Type B pancreatic cell (in vitro differentiated cells): ENCODE data around the gene LARGE1. TPM values are rescaled to one million over a fixed set of nuclear protein-coding genes. Genes with fewer than 3 reads are reported as not detected.

Experiments
- DNase-seq: peaks from one replicate; pipeline ENCODE4 v3.0.0; 2021; ENCODE audit warnings: mixed read lengths; ENCODE audit not compliant: unreplicated experiment; ENCODE audit errors: extremely low spot score
- H3K27ac Mint-ChIP-seq: 2 replicates; pipeline ENCODE4 v1.8.0; 2021; ENCODE audit warnings: mild to moderate bottlenecking, mixed read lengths
- H3K27me3 Mint-ChIP-seq: 2 replicates; pipeline ENCODE4 v1.8.0; 2021; ENCODE audit warnings: mixed read lengths
- H3K36me3 Mint-ChIP-seq: 2 replicates; pipeline ENCODE4 v1.8.0; 2021; ENCODE audit warnings: mixed read lengths
- H3K4me1 Mint-ChIP-seq: one replicate; pipeline ENCODE4 v1.8.0; 2021; ENCODE audit warnings: mixed read lengths; ENCODE audit not compliant: unreplicated experiment
- H3K4me3 Mint-ChIP-seq: 2 replicates; pipeline ENCODE4 v1.8.0; 2021; ENCODE audit warnings: mild to moderate bottlenecking, mixed read lengths
- H3K9me3 Mint-ChIP-seq: 2 replicates; pipeline ENCODE4 v1.8.0; 2021; ENCODE audit warnings: mixed read lengths
- CTCF ChIP-seq: fragments of 200-600 bp; sonication (generic); conservative IDR thresholded peaks from 2 replicates; pipeline ENCODE4 v1.5.0; 2021; ENCODE audit warnings: antibody characterized with exemption, mild to moderate bottlenecking
- total RNA-seq: library from RNA; stranded (reverse); gene quantifications from 2 replicates; pipeline ENCODE4 v1.2.1, GENCODE V29; 2021; ENCODE audit warnings: low replicate concordance

Gene LARGE1
- total RNA-seq, 1 donor from 2014 or later: 96.6 TPM

- no peak overlapping the region for H3K27ac Mint-ChIP-seq
- H3K27me3 Mint-ChIP-seq: no peaks in the 10 kb centered on the region
- peaks cover 20% of the 10 kb centered on the region for H3K4me1 Mint-ChIP-seq
Measured at GRCh38 chr22:33829546-33830280, 90.6 kb downstream of the LARGE1 start.

GRCh38 chr22:33828302-33828701 is 92.0 kb downstream of the LARGE1 start:
- Mint-ChIP-seq H3K27me3 (no peaks in the 10 kb centered on the region), H3K4me1 (peaks cover 25% of the 10 kb centered on the region), H3K4me3 (no peak overlapping the region)

More at GRCh38 chr22:33829546-33830280, 90.6 kb downstream of the LARGE1 start:
- H3K9me3 Mint-ChIP-seq: no peaks in the 10 kb centered on the region
- no peak for DNase-seq
- H3K4me3 Mint-ChIP-seq: no peak overlapping the region
- H3K36me3 Mint-ChIP-seq: peaks cover 18% of the 10 kb centered on the region
- TF ChIP-seq CTCF: no peak

GRCh38 chr22:33825761-33826160 is 94.5 kb downstream of the LARGE1 start:
- Mint-ChIP-seq H3K36me3 (peaks cover 33% of the 10 kb centered on the region), H3K27me3 (no peaks in the 10 kb centered on the region), H3K4me1 (peaks cover 25% of the 10 kb centered on the region), H3K4me3 (no peak overlapping the region), H3K9me3 (peaks cover 10% of the 10 kb centered on the region), H3K27ac (no peak overlapping the region)
- no peak for DNase-seq
- no peak for TF ChIP-seq CTCF

More at GRCh38 chr22:33828302-33828701, 92.0 kb downstream of the LARGE1 start:
- Mint-ChIP-seq H3K27ac (peak overlapping the region; percentile 9), H3K36me3 (peaks cover 26% of the 10 kb centered on the region), H3K9me3 (peaks cover 5% of the 10 kb centered on the region)
- DNase-seq: no peak
- TF ChIP-seq CTCF: no peak

- peaks cover 15% of the 10 kb centered on the region for H3K4me1 Mint-ChIP-seq
- no peak overlapping the region for H3K4me3 Mint-ChIP-seq
- no peak for TF ChIP-seq CTCF
- no peak for DNase-seq
- no peaks in the 10 kb centered on the region for H3K27me3 Mint-ChIP-seq
- peaks cover 28% of the 10 kb centered on the region for H3K36me3 Mint-ChIP-seq
- H3K27ac Mint-ChIP-seq: no peak overlapping the region
- peaks cover 12% of the 10 kb centered on the region for H3K9me3 Mint-ChIP-seq
Measured at GRCh38 chr22:33823552-33823951, 96.7 kb downstream of the LARGE1 start.

GRCh38 chr22:33821290-33821689 is 99.0 kb downstream of the LARGE1 start:
- DNase-seq: no peak
- no peak overlapping the region for H3K4me3 Mint-ChIP-seq
- TF ChIP-seq CTCF: no peak
- H3K36me3 Mint-ChIP-seq: peaks cover 28% of the 10 kb centered on the region
- peaks cover 12% of the 10 kb centered on the region for H3K9me3 Mint-ChIP-seq
- no peaks in the 10 kb centered on the region for H3K27me3 Mint-ChIP-seq
- no peak overlapping the region for H3K27ac Mint-ChIP-seq
- peaks cover 22% of the 10 kb centered on the region for H3K4me1 Mint-ChIP-seq
